Right lobe of liver (tissue), 4 donors: ENCODE measurements around the gene BEND7.

Experiments used
- CTCF ChIP-seq, 4 donors: fragments of 200-600 bp in 3 of 4; fragments of 450-650 bp in 1 of 4; IDR thresholded peaks; one replicate each; pipeline versions ENCODE4 v1.5.1 to v1.8.0; 2016 to 2022; ENCODE audit warnings: antibody characterized with exemption in 4 of 4, mild to moderate bottlenecking in 2 of 4
- POLR2A ChIP-seq: fragments of 450-650 bp; IDR thresholded peaks from one replicate; pipeline ENCODE4 v1.6.1; 2017; ENCODE audit warnings: antibody characterized with exemption, mild to moderate bottlenecking
- donor health status: DM: no; HTN: no; CAD: no.
- donor health status: DM: no; HTN: no; CAD: no.
- donor health status: DM: no; HTN: yes; CAD: no.

- TF ChIP-seq CTCF (IDR thresholded peaks at IDR 0.05): no peak
- TF ChIP-seq POLR2A: no peak
Measured at GRCh38 chr10:13393640-13394039, 135.2 kb downstream of the BEND7 start.
